Gastroesophageal sphincter (tissue), 3 donors: Measurements from ENCODE around the gene TMEM244.

ENCODE experiments used
- POLR2A ChIP-seq, 2 donors: fragments of 450-650 bp; IDR thresholded peaks; one replicate each; pipeline ENCODE4 v1.6.1; 2017; ENCODE audit warnings: antibody characterized with exemption in 2 of 2, mild to moderate bottlenecking in 2 of 2, moderate library complexity in 1 of 2
- POLR2AphosphoS5 ChIP-seq: sonication (generic); formaldehyde crosslinking; IDR thresholded peaks from one replicate; pipeline ENCODE4 v1.6.1; 2017; ENCODE audit warnings: antibody characterized with exemption
- TF ChIP-seq, protein P1 (sequence below), 4 experiments: fragments of 200-600 bp in 2 of 4; fragments of 450-650 bp in 2 of 4; sonication (generic) in 1 of 4; IDR thresholded peaks; one replicate each; pipeline ENCODE4 v1.5.1; 2017 to 2019; ENCODE audit warnings: antibody characterized with exemption in 4 of 4, mild to moderate bottlenecking in 2 of 4, moderate library complexity in 2 of 4

DNA sequence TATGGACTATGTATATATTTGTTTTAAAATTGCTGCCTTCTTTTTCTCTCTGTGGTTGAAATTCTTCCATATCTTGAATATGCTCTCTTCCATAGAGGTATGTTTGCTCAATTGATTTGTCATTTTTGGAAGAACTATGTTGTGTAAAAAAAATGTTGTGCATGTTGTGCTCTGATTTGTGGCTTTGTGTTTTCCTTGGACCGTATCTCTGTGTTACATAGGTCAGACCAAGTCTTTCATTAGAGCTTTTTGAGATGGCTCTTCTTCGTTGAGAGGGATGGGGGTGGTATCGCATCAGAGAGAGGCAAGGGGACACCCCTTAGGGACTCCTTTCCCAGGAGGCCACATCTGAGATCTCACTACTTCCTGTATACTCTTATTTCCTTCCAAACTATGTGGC is 43.8 kb downstream of the TMEM244 start:
- TF ChIP-seq, protein P1, sequence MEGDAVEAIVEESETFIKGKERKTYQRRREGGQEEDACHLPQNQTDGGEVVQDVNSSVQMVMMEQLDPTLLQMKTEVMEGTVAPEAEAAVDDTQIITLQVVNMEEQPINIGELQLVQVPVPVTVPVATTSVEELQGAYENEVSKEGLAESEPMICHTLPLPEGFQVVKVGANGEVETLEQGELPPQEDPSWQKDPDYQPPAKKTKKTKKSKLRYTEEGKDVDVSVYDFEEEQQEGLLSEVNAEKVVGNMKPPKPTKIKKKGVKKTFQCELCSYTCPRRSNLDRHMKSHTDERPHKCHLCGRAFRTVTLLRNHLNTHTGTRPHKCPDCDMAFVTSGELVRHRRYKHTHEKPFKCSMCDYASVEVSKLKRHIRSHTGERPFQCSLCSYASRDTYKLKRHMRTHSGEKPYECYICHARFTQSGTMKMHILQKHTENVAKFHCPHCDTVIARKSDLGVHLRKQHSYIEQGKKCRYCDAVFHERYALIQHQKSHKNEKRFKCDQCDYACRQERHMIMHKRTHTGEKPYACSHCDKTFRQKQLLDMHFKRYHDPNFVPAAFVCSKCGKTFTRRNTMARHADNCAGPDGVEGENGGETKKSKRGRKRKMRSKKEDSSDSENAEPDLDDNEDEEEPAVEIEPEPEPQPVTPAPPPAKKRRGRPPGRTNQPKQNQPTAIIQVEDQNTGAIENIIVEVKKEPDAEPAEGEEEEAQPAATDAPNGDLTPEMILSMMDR (IDR thresholded peaks at IDR 0.05), result no peak
- no peak for TF ChIP-seq POLR2A (IDR thresholded peaks at IDR 0.05)
- no peak for TF ChIP-seq POLR2AphosphoS5
